Measurements from ENCODE around the gene IFNA13.

GRCh38 chr9:21408817-21409216, 41.0 kb upstream of the IFNA13 start, which contains the start of gene IFNA8:
- no peak for TF ChIP-seq POLR2A (IDR thresholded peaks at IDR 0.05)
- TF ChIP-seq, protein P1, sequence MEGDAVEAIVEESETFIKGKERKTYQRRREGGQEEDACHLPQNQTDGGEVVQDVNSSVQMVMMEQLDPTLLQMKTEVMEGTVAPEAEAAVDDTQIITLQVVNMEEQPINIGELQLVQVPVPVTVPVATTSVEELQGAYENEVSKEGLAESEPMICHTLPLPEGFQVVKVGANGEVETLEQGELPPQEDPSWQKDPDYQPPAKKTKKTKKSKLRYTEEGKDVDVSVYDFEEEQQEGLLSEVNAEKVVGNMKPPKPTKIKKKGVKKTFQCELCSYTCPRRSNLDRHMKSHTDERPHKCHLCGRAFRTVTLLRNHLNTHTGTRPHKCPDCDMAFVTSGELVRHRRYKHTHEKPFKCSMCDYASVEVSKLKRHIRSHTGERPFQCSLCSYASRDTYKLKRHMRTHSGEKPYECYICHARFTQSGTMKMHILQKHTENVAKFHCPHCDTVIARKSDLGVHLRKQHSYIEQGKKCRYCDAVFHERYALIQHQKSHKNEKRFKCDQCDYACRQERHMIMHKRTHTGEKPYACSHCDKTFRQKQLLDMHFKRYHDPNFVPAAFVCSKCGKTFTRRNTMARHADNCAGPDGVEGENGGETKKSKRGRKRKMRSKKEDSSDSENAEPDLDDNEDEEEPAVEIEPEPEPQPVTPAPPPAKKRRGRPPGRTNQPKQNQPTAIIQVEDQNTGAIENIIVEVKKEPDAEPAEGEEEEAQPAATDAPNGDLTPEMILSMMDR (IDR thresholded peaks at IDR 0.05) = no peak

Measured in esophagus squamous epithelium (tissue), 4 donors.